HG03108 (cell line): ENCODE data around the gene KRT86.

Experiments used
- ATAC-seq: cut with Tn5 transposase; IDR thresholded peaks from one replicate; pipeline ENCODE4 v1.9.1; 2021; ENCODE audit warnings: moderate library complexity; ENCODE audit not compliant: unreplicated experiment

Gene KRT86

GRCh38 chr12:52274521-52275120 is at the start of gene KRT86:
Gene KRT86, plus strand, starts transcription at chr12:52274645. Its CDS starts 27,272 bp downstream, at chr12:52301917.
- ATAC-seq: no peak

- no peak for ATAC-seq
Observed at GRCh38 chr12:52225752-52226151, 48.7 kb upstream of the KRT86 start.

- no peak for ATAC-seq
Observed at GRCh38 chr12:52226446-52226845, 48.0 kb upstream of the KRT86 start.

- no peak for ATAC-seq
Observed at GRCh38 chr12:52227606-52228166, 46.8 kb upstream of the KRT86 start.

GRCh38 chr12:52228366-52228765 is 46.1 kb upstream of the KRT86 start:
- ATAC-seq: no peak

GRCh38 chr12:52228931-52229330 is 45.5 kb upstream of the KRT86 start:
- no peak for ATAC-seq

GRCh38 chr12:52229836-52230343 is 44.6 kb upstream of the KRT86 start:
- no peak for ATAC-seq

GRCh38 chr12:52230364-52231281 is 43.8 kb upstream of the KRT86 start:
- ATAC-seq: no peak

- no peak for ATAC-seq
Observed at GRCh38 chr12:52231305-52232202, 42.9 kb upstream of the KRT86 start.

- no peak for ATAC-seq
Observed at GRCh38 chr12:52232203-52232673, 42.2 kb upstream of the KRT86 start.

- ATAC-seq: no peak
Observed at GRCh38 chr12:52232674-52233461, 41.6 kb upstream of the KRT86 start, which contains the start of gene KRT7. Gene KRT7, plus strand, starts transcription at chr12:52233243. Its CDS starts 54 bp downstream, at chr12:52233297.

- no peak for ATAC-seq
Observed at GRCh38 chr12:52233462-52234207, 40.8 kb upstream of the KRT86 start.

- ATAC-seq: no peak
Observed at GRCh38 chr12:52234223-52234810, 40.1 kb upstream of the KRT86 start.

- no peak for ATAC-seq
Observed at GRCh38 chr12:52235001-52235764, 39.3 kb upstream of the KRT86 start.

GRCh38 chr12:52235822-52236361 is 38.6 kb upstream of the KRT86 start:
- no peak for ATAC-seq

GRCh38 chr12:52236386-52237050 is 37.9 kb upstream of the KRT86 start:
- no peak for ATAC-seq
